GM12875 (cell line): ENCODE results near the gene PER3.
"Not testable (repeated sequence)": the region's sequence is repeated elsewhere in the genome, so short reads cannot be mapped to it uniquely, and the experiment has no call there.

Experiments
- H3K4me3 ChIP-seq: one replicate; pipeline ENCODE4 v1.5.1; 2011; ENCODE audit warnings: low read depth, low read length, control low read depth
- TF ChIP-seq, protein P1 (sequence below): IDR thresholded peaks from 2 replicates; pipeline ENCODE4 v1.5.1; 2011; ENCODE audit warnings: low read depth, mild to moderate bottlenecking, control low read depth, inconsistent platforms, low read length, moderate library complexity, borderline replicate concordance; ENCODE audit not compliant: insufficient read depth

PER3 gene

DNA sequence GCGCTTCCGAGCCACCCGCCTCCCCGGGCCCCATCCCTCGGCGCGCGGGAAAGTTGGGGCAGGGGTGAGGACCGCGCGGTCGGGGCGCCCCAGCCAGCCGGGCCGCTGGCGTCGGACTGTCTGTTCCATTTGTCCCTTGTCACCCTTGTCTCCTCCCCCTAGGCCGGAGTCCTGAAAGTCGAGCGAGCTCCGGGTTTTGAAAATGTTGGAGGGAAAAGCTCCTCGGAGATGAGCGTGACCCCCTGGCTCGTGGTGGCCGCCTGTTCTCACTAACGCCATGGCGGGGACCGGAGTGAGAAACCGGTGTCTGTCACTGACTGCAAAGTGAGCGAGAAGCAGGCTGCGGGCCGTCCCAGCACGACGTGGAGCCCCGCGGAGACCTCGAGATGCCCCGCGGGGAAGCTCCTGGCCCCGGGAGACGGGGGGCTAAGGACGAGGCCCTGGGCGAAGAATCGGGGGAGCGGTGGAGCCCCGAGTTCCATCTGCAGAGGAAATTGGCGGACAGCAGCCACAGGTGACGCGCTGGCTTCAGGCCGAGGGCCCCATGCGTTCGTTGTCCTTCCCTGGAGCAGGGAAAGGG lies 491 bp downstream of the PER3 start:
- TF ChIP-seq, protein P1, sequence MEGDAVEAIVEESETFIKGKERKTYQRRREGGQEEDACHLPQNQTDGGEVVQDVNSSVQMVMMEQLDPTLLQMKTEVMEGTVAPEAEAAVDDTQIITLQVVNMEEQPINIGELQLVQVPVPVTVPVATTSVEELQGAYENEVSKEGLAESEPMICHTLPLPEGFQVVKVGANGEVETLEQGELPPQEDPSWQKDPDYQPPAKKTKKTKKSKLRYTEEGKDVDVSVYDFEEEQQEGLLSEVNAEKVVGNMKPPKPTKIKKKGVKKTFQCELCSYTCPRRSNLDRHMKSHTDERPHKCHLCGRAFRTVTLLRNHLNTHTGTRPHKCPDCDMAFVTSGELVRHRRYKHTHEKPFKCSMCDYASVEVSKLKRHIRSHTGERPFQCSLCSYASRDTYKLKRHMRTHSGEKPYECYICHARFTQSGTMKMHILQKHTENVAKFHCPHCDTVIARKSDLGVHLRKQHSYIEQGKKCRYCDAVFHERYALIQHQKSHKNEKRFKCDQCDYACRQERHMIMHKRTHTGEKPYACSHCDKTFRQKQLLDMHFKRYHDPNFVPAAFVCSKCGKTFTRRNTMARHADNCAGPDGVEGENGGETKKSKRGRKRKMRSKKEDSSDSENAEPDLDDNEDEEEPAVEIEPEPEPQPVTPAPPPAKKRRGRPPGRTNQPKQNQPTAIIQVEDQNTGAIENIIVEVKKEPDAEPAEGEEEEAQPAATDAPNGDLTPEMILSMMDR: no peak

DNA sequence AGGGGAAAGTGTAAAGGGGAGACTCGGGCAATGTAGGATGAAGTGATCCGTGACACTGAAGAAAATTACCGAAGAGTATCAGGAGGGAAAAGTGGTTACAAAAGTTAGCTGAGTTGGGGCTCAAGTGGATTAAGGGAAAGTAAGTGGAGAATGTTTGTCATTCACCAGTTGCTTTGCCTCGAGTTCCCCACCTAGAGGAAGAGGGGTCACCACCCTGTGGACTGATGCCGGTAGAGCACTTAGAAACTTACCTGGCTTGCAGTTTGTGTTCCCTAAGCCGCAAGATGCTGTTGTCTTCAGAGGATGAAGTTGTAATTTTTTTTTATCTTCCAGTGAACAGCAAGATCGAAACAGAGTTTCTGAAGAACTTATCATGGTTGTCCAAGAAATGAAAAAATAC lies 1.0 kb downstream of the PER3 start:
- no peak overlapping the region for H3K4me3 ChIP-seq
- TF ChIP-seq, protein P1: no peak

More for the DNA sequence above, 491 bp downstream of the PER3 start:
- H3K4me3 ChIP-seq: no peak overlapping the region

DNA sequence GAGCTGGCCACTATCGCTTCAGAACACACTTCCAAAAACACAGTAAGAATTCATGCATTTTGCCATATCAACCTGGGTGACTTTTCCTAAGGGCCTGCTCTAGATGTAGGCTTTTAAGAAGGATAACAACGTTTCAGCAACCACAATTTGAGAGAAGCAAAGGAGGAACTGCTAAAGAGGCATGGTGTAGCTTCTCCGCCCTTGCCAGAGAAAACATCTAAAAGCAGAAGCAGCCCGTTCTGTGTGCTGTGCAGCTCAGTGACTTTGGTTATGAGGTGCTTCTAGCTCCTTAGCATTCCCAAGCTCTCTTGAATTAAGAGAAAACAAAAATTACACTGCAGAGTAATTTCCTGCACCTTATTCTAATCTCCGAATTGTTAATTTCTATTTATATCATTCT lies 2.7 kb downstream of the PER3 start:
- H3K4me3 ChIP-seq: no peak overlapping the region
- TF ChIP-seq, protein P1: no peak

DNA sequence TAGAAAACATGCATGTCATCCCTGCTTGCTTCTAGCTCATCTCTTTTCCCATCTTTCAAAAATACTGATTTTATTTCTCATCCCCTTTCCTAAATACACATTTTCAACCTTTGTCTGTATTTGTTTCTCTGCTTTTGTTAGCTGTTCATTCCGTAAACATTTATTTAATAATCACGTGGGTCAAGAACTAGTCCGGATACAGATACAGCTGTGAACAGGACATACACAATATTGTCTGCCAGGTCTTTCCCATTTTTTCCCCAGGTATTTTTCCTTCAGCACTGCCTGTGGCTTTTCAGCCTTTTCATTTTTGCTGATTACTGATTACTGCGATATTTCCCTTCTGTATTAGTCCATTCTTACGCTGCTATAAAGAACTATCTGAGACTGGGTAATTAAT lies 5.7 kb downstream of the PER3 start:
- no peak overlapping the region for H3K4me3 ChIP-seq
- TF ChIP-seq, protein P1: no peak

DNA sequence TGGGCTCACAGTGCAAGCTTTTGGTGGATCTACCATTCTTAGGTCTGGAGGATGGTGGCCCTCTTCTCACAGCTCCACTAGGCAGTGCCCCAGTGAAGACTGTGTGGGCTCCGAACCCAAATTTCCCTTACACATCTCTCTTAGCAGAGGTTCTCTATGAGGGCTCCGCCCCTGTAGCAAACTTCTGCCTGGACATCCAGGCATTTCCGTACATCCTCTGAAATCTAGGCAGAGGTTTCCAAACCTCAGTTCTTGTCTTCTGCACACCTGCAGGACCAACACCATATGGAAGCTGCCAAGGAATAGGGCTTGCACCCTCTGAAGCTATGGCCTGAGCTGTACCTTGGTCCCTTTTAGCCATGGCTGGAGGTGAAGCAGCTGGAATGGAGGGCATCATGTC lies 6.9 kb downstream of the PER3 start:
- H3K4me3 ChIP-seq: not testable (repeated sequence)

DNA sequence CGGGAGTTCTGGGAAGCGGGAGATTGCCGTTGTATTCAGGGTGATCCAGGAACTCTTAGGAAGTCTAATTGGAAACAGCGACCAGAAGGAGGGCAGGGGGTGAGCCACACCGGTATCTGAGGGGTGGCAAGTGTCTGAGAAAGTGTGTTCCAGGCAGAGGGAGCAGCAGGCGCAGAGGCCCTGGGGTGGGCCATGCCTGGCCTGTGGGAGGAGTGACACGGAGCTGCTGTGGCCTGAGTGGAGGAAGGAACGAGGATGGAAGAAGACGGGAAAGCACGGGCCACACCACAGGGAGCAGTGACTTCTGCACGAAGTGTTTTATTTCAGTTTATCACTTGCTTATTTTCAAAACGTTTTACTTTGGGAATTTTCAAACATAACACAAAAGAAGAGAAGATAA lies 11.3 kb downstream of the PER3 start:
- TF ChIP-seq, protein P1: no peak
- H3K4me3 ChIP-seq: no peak overlapping the region

DNA sequence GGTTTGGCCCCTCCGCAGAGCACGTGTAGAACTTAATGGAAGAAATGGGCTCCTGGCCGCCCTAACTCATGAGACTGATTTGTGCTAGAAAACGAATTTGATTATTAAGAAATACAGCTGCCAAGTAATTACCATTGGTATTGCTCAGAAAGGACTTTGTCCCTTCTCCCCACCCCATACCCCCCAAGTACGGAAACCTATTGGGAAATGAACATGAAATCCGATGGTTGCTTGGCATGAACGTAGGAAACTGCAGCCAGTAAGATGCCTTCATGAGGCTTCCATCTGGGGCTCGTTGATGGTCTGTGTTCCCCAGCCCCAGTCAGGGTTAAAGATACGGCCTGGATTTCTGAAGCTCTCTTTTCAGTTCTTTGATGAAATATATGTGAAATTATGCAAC lies 21.4 kb downstream of the PER3 start:
- TF ChIP-seq, protein P1: no peak
- no peak overlapping the region for H3K4me3 ChIP-seq

DNA sequence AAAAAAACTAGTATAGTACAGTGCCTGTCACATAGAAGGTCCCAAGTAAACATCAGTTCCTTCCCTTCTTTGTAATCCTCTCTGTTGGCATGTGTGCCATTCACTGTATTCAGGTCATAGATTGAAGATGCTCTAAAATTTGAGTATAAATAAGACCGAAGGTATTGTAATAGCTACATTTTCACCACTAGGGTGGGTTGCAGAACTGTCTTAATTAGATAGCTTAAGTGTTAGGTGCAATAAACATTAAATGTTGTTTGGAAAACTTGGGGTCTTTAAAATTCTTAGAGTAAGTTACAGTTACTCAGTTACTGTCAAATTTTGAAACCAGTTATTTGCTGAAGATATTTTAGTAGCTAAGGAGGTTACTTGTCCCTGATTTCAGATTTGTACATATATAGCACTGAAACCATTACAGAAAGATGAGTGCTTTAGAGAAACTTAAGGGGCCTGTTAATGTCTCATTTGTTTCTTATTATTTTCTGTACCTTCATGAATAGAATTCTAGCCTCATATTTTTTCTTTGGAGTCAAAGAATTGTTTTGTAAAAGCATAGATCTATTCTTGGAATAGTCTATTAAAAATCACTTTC lies 24.3 kb downstream of the PER3 start:
- no peak overlapping the region for H3K4me3 ChIP-seq
- TF ChIP-seq, protein P1: peak; percentile 28; the same call in 1 of the 2 replicates
